OCI-LY3 (cell line): ENCODE data around the gene MYOF.

ENCODE experiments used
- EZH2phosphoT487 ChIP-seq: fragments of 200-600 bp; shearing (Covaris generic); IDR thresholded peaks from 2 replicates; pipeline ENCODE4 v1.6.1; 2018; ENCODE audit warnings: antibody characterized with exemption, mixed run types, low read depth
- TF ChIP-seq, protein P1 (sequence below): fragments of 200-600, 300-600 bp; sonication (generic); IDR thresholded peaks from 2 replicates; pipeline ENCODE4 v1.5.1; 2014; ENCODE audit warnings: antibody characterized with exemption, low read length, low read depth

GRCh38 chr10:93465806-93466675 is 16.1 kb downstream of the MYOF start:
- TF ChIP-seq, protein P1, sequence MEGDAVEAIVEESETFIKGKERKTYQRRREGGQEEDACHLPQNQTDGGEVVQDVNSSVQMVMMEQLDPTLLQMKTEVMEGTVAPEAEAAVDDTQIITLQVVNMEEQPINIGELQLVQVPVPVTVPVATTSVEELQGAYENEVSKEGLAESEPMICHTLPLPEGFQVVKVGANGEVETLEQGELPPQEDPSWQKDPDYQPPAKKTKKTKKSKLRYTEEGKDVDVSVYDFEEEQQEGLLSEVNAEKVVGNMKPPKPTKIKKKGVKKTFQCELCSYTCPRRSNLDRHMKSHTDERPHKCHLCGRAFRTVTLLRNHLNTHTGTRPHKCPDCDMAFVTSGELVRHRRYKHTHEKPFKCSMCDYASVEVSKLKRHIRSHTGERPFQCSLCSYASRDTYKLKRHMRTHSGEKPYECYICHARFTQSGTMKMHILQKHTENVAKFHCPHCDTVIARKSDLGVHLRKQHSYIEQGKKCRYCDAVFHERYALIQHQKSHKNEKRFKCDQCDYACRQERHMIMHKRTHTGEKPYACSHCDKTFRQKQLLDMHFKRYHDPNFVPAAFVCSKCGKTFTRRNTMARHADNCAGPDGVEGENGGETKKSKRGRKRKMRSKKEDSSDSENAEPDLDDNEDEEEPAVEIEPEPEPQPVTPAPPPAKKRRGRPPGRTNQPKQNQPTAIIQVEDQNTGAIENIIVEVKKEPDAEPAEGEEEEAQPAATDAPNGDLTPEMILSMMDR: no peak
- TF ChIP-seq EZH2phosphoT487: no peak
